Esophagus muscularis mucosa (tissue), 4 donors: ENCODE data around the gene ZNF780A. TPM values are rescaled to one million over a fixed set of nuclear protein-coding genes. Genes with fewer than 3 reads are reported as not detected.
"Not testable (repeated sequence)": the region's sequence is repeated elsewhere in the genome, so short reads cannot be mapped to it uniquely, and the experiment has no call there.

ENCODE experiments used
- DNase-seq: peaks from one replicate; pipeline ENCODE4 v3.0.0-alpha.2; 2017; ENCODE audit errors: extremely low spot score
- H3K27ac ChIP-seq, 4 donors: fragments of 200-600 bp; sonication (generic); replicated peaks in 1 of 4; 1 replicate in 3 of 4; 2 replicates in 1 of 4; pipeline ENCODE4 v1.5.1; 2016 to 2019; ENCODE audit warnings: mild to moderate bottlenecking in 1 of 4
- H3K27me3 ChIP-seq, 4 donors: fragments of 200-600 bp; sonication (generic); one replicate each; pipeline versions ENCODE4 v1.5.1 to v1.6.0; 2016 to 2019
- H3K36me3 ChIP-seq, 4 donors: fragments of 200-600 bp; sonication (generic); one replicate each; pipeline ENCODE4 v1.5.1; 2016 to 2019
- H3K4me1 ChIP-seq, 4 donors: fragments of 200-600 bp; sonication (generic); one replicate each; pipeline ENCODE4 v1.5.1; 2016 to 2019
- H3K4me3 ChIP-seq, 4 donors: fragments of 200-600 bp; sonication (generic); 1 replicate in 2 of 4; 2 replicates in 2 of 4; pipeline ENCODE4 v1.5.1; 2016 to 2019; ENCODE audit warnings: mild to moderate bottlenecking in 4 of 4, moderate library complexity in 1 of 4
- H3K9me3 ChIP-seq, 4 donors: fragments of 200-600 bp; sonication (generic); 1 replicate in 3 of 4; 2 replicates in 1 of 4; pipeline ENCODE4 v1.5.1; 2016 to 2019
- CTCF ChIP-seq, 3 experiments: fragments of 200-600 bp in 2 of 3; fragments of 450-650 bp in 1 of 3; sonication (generic) in 2 of 3; IDR thresholded peaks; one replicate each; pipeline ENCODE4 v1.5.1; 2017 to 2019; ENCODE audit warnings: antibody characterized with exemption in 3 of 3, mild to moderate bottlenecking in 2 of 3, moderate library complexity in 1 of 3
- EP300 ChIP-seq: sonication (generic); formaldehyde crosslinking; IDR thresholded peaks from one replicate; pipeline ENCODE4 v1.6.1; 2017; ENCODE audit warnings: antibody characterized with exemption
- POLR2A ChIP-seq: fragments of 450-650 bp; IDR thresholded peaks from one replicate; pipeline ENCODE4 v1.6.1; 2017; ENCODE audit warnings: antibody characterized with exemption, moderate library complexity, mild to moderate bottlenecking, low read depth
- POLR2AphosphoS5 ChIP-seq, 2 donors: sonication (generic); formaldehyde crosslinking; IDR thresholded peaks; one replicate each; pipeline ENCODE4 v1.6.1; 2017; ENCODE audit warnings: antibody characterized with exemption in 2 of 2
- WGBS: methylation state at CpG from one replicate; pipeline ENCODE4 v1.1.5; 2018; 5-methylcytosine and 5-hydroxymethylcytosine counted together
- intact Hi-C: fragments of 100-400 bp; cut with DNase I; formaldehyde crosslinking; loops from one replicate; pipeline ENCODE4 v1.15.1; 2023
- total RNA-seq, 4 donors: library from RNA; depleted of rRNA; stranded (reverse); fragments of >200 nt; gene quantifications; one replicate each; pipeline versions ENCODE4 v1.1.0 to v1.2.1, GENCODE V29; 2016

ZNF780A gene
- total RNA-seq, 4 donors from 2014 or later, result 10.6 to 19.1 (median 14.9) TPM

GRCh38 chr19:40133491-40133890 lies 42.7 kb upstream of the ZNF780A start:
- TF ChIP-seq POLR2AphosphoS5 (IDR thresholded peaks at IDR 0.05) (no peak), POLR2A (no peak), CTCF (IDR thresholded peaks at IDR 0.05) (no peak), EP300 (no peak)
- Histone ChIP-seq H3K9me3 (peaks cover 0 to 8% (median 2%) of the 10 kb centered on the region in 4 donors), H3K36me3 (no peaks in the 10 kb centered on the region), H3K4me3 (no peak overlapping the region), H3K4me1 (no peaks in the 10 kb centered on the region), H3K27me3 (peaks cover 0 to 56% (median 0%) of the 10 kb centered on the region in 4 donors), H3K27ac (no peak overlapping the region)
- no peak for DNase-seq
- 67% methylated on average over 1 of the region's 1 CpG for WGBS
- intact Hi-C loops, result no loop called here

- Histone ChIP-seq H3K4me1 (no peaks in the 10 kb centered on the region), H3K36me3 (no peaks in the 10 kb centered on the region)
- intact Hi-C loops, result no loop called here
Measured at GRCh38 chr19:40130013-40130412, 39.3 kb upstream of the ZNF780A start.

GRCh38 chr19:40129425-40129824 lies 38.7 kb upstream of the ZNF780A start:
- no peak overlapping the region for H3K4me3 ChIP-seq
- peaks cover 0 to 55% (median 2%) of the 10 kb centered on the region in 4 donors for H3K27me3 ChIP-seq
- no peaks in the 10 kb centered on the region for H3K36me3 ChIP-seq
- H3K27ac ChIP-seq, result no peak overlapping the region
- TF ChIP-seq POLR2AphosphoS5 (IDR thresholded peaks at IDR 0.05) (no peak), POLR2A (no peak), EP300 (no peak), CTCF (IDR thresholded peaks at IDR 0.05) (no peak)
- 41% methylated on average over 3 of the region's 3 CpGs for WGBS
- H3K4me1 ChIP-seq, result no peaks in the 10 kb centered on the region
- H3K9me3 ChIP-seq, result peaks cover 0 to 8% (median 0%) of the 10 kb centered on the region in 4 donors
- DNase-seq, result no peak
- intact Hi-C loops, result no loop called here

More at GRCh38 chr19:40130013-40130412, 39.3 kb upstream of the ZNF780A start:
- no peak for DNase-seq
- TF ChIP-seq POLR2AphosphoS5 (IDR thresholded peaks at IDR 0.05) (no peak), CTCF (IDR thresholded peaks at IDR 0.05) (no peak), EP300 (no peak), POLR2A (no peak)
- Histone ChIP-seq H3K4me3 (no peak overlapping the region), H3K27me3 (peaks cover 0 to 57% (median 2%) of the 10 kb centered on the region in 4 donors), H3K9me3 (peaks cover 0 to 8% (median 0%) of the 10 kb centered on the region in 4 donors), H3K27ac (no peak overlapping the region)

- TF ChIP-seq EP300 (no peak), CTCF (IDR thresholded peaks at IDR 0.05) (no peak), POLR2AphosphoS5 (IDR thresholded peaks at IDR 0.05) (no peak), POLR2A (no peak)
- intact Hi-C loops, result no loop called here
Measured at GRCh38 chr19:40128991-40129390, 38.2 kb upstream of the ZNF780A start.

GRCh38 chr19:40119380-40119779 lies 28.6 kb upstream of the ZNF780A start:
- Histone ChIP-seq H3K4me1 (no peaks in the 10 kb centered on the region), H3K9me3 (no peaks in the 10 kb centered on the region), H3K4me3 (no peak overlapping the region), H3K27ac (no peak overlapping the region), H3K27me3 (peaks cover 0 to 4% (median 0%) of the 10 kb centered on the region in 4 donors), H3K36me3 (no peaks in the 10 kb centered on the region)
- TF ChIP-seq POLR2AphosphoS5 (IDR thresholded peaks at IDR 0.05) (no peak), POLR2A (no peak), EP300 (no peak), CTCF (IDR thresholded peaks at IDR 0.05) (no peak)
- 89% methylated on average over 4 of the region's 4 CpGs for WGBS
- DNase-seq, result no peak
- intact Hi-C loops, result no loop called here

More at GRCh38 chr19:40128991-40129390, 38.2 kb upstream of the ZNF780A start:
- Histone ChIP-seq H3K27ac (no peak overlapping the region), H3K36me3 (no peaks in the 10 kb centered on the region), H3K4me1 (no peaks in the 10 kb centered on the region), H3K27me3 (peaks cover 0 to 51% (median 2%) of the 10 kb centered on the region in 4 donors), H3K9me3 (peaks cover 0 to 8% (median 0%) of the 10 kb centered on the region in 4 donors), H3K4me3 (no peak overlapping the region)
- no peak for DNase-seq

- intact Hi-C loops, result not testable (repeated sequence)
Measured at GRCh38 chr19:40118638-40119037, 27.9 kb upstream of the ZNF780A start.

More at GRCh38 chr19:40118638-40119037, 27.9 kb upstream of the ZNF780A start:
- H3K27ac ChIP-seq, H3K36me3 ChIP-seq, H3K27me3 ChIP-seq, DNase-seq, H3K4me1 ChIP-seq, H3K4me3 ChIP-seq, H3K9me3 ChIP-seq: not testable (repeated sequence)
- WGBS, result 89% methylated on average over 5 of the region's 25 CpGs
